Tibial nerve (tissue), 4 donors: ENCODE measurements around the gene LPXN. TPM values are rescaled to one million over a fixed set of nuclear protein-coding genes. Genes with fewer than 3 reads are reported as not detected.

ENCODE experiments used
- DNase-seq, 2 donors: peaks; one replicate each; pipeline ENCODE4 v3.0.0-alpha.2; 2019; ENCODE audit warnings: low spot score in 2 of 2
- H3K27ac ChIP-seq, 4 donors: fragments of 200-600 bp; sonication (generic) in 3 of 4; one replicate each; pipeline ENCODE4 v1.5.1; 2017 to 2019; ENCODE audit warnings: mild to moderate bottlenecking in 1 of 4
- H3K27me3 ChIP-seq, 2 donors: fragments of 200-600 bp; sonication (generic) in 1 of 2; one replicate each; pipeline versions ENCODE4 v1.5.1 to v1.6.0; 2017 to 2019
- H3K36me3 ChIP-seq, 3 donors: fragments of 200-600 bp; sonication (generic); one replicate each; pipeline ENCODE4 v1.5.1; 2018 to 2019
- H3K4me1 ChIP-seq, 4 donors: fragments of 200-600 bp; sonication (generic) in 3 of 4; one replicate each; pipeline ENCODE4 v1.5.1; 2017 to 2019
- H3K4me3 ChIP-seq, 4 donors: fragments of 200-600 bp; sonication (generic) in 3 of 4; one replicate each; pipeline ENCODE4 v1.5.1; 2017 to 2019; ENCODE audit warnings: mild to moderate bottlenecking in 1 of 4, moderate library complexity in 1 of 4
- H3K9me3 ChIP-seq, 4 donors: fragments of 200-600 bp; sonication (generic) in 3 of 4; one replicate each; pipeline ENCODE4 v1.5.1; 2017 to 2019
- EP300 ChIP-seq, 2 donors: sonication (generic); formaldehyde crosslinking; IDR thresholded peaks; one replicate each; pipeline ENCODE4 v1.6.1; 2017; ENCODE audit warnings: antibody characterized with exemption in 2 of 2, mild to moderate bottlenecking in 1 of 2
- POLR2A ChIP-seq, 2 donors: fragments of 450-650 bp; IDR thresholded peaks; one replicate each; pipeline ENCODE4 v1.6.1; 2017; ENCODE audit warnings: antibody characterized with exemption in 2 of 2, mild to moderate bottlenecking in 2 of 2, moderate library complexity in 2 of 2
- WGBS, 2 donors: methylation state at CpG; one replicate each; pipeline ENCODE4 v1.1.5; 2018; 5-methylcytosine and 5-hydroxymethylcytosine counted together
- total RNA-seq, 4 donors: library from RNA; depleted of rRNA; stranded (reverse); fragments of >200 nt; gene quantifications; one replicate each; pipeline ENCODE4 v1.1.0, GENCODE V29; 2016
- TF ChIP-seq, protein P1 (sequence below), 5 experiments: fragments of 200-600 bp in 3 of 5; fragments of 450-650 bp in 2 of 5; sonication (generic) in 3 of 5; IDR thresholded peaks; one replicate each; pipeline ENCODE4 v1.5.1; 2016 to 2019; ENCODE audit warnings: antibody characterized with exemption in 5 of 5, mild to moderate bottlenecking in 3 of 5, moderate library complexity in 2 of 5

The LPXN gene
- total RNA-seq, 4 donors from 2014 or later, result 10.3 to 13.2 (median 11.9) TPM

GRCh38 chr11:58497951-58498350, 77.7 kb downstream of the LPXN start:
- no peaks in the 10 kb centered on the region for H3K4me1 ChIP-seq
- TF ChIP-seq, protein P1, sequence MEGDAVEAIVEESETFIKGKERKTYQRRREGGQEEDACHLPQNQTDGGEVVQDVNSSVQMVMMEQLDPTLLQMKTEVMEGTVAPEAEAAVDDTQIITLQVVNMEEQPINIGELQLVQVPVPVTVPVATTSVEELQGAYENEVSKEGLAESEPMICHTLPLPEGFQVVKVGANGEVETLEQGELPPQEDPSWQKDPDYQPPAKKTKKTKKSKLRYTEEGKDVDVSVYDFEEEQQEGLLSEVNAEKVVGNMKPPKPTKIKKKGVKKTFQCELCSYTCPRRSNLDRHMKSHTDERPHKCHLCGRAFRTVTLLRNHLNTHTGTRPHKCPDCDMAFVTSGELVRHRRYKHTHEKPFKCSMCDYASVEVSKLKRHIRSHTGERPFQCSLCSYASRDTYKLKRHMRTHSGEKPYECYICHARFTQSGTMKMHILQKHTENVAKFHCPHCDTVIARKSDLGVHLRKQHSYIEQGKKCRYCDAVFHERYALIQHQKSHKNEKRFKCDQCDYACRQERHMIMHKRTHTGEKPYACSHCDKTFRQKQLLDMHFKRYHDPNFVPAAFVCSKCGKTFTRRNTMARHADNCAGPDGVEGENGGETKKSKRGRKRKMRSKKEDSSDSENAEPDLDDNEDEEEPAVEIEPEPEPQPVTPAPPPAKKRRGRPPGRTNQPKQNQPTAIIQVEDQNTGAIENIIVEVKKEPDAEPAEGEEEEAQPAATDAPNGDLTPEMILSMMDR (IDR thresholded peaks at IDR 0.05), result no peak
- TF ChIP-seq EP300 (IDR thresholded peaks at IDR 0.05) (no peak), POLR2A (IDR thresholded peaks at IDR 0.05) (no peak)
- H3K27ac ChIP-seq, result no peak overlapping the region
- no peak overlapping the region for H3K4me3 ChIP-seq
- H3K36me3 ChIP-seq, result no peaks in the 10 kb centered on the region
- H3K9me3 ChIP-seq, result no peaks in the 10 kb centered on the region
- WGBS, 2 donors, result 87 to 96% methylated on average over 2 of the region's 2 CpGs
- no peak for DNase-seq
- no peaks in the 10 kb centered on the region for H3K27me3 ChIP-seq

DNA sequence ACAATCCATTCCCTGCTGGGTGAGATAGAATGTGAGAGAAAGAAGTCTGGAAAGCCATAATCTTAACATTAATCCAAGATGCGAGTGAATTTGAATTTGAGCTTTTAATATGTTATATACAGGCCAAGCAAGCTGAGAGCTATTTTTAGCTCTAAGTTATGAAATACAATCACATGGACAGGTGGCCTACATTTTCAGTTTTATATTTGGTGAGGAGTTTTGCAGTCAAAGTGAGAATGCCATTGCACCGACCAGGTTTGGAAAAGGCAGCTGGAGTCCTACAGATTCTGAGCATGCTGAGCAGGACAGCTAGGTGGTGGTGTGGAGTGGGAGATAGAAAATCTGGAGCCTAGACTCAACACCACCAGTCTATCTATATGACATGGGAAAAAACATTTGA, 79.8 kb downstream of the LPXN start:
- no peaks in the 10 kb centered on the region for H3K36me3 ChIP-seq
- WGBS, 2 donors, result 87 to 88% methylated on average over 2 of the region's 2 CpGs
- no peaks in the 10 kb centered on the region for H3K27me3 ChIP-seq
- no peaks in the 10 kb centered on the region for H3K4me1 ChIP-seq
- DNase-seq, result no peak
- no peaks in the 10 kb centered on the region for H3K9me3 ChIP-seq
- H3K27ac ChIP-seq, result no peak overlapping the region
- no peak for TF ChIP-seq EP300 (IDR thresholded peaks at IDR 0.05)
- TF ChIP-seq POLR2A (IDR thresholded peaks at IDR 0.05), result no peak
- TF ChIP-seq, protein P1 (IDR thresholded peaks at IDR 0.05), result no peak
- no peak overlapping the region for H3K4me3 ChIP-seq

GRCh38 chr11:58494101-58494500, 81.6 kb downstream of the LPXN start:
- H3K9me3 ChIP-seq, result no peaks in the 10 kb centered on the region
- no peak for DNase-seq
- no peak for TF ChIP-seq EP300 (IDR thresholded peaks at IDR 0.05)
- no peak overlapping the region for H3K4me3 ChIP-seq
- no peaks in the 10 kb centered on the region for H3K27me3 ChIP-seq
- H3K4me1 ChIP-seq, result no peaks in the 10 kb centered on the region
- H3K27ac ChIP-seq, result no peak overlapping the region
- no peaks in the 10 kb centered on the region for H3K36me3 ChIP-seq

DNA sequence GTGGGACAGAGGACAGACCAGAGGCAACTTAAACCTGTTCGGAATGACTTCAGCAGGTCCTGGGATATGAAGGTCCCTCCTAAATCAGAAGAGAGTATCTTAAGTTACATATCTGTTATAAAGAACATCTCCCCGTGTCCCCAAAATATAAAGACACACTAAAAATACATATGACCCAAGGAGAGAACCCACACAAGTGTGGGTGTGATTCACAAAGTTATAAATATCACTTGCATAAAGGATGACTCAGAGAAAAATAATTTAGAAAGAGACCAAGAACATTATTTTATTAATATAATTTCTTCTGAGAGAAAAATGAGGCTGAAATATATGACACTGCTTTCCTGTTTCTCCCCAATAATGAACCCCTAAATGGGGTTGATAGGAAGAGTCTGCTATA, 82.0 kb downstream of the LPXN start:
- DNase-seq, result no peak
- 68 to 70% methylated on average over 2 of the region's 2 CpGs for whole genome bisulfite sequencing, 2 donors
- no peaks in the 10 kb centered on the region for H3K27me3 ChIP-seq
- H3K4me3 ChIP-seq, result no peak overlapping the region
- no peaks in the 10 kb centered on the region for H3K4me1 ChIP-seq
- H3K9me3 ChIP-seq, result no peaks in the 10 kb centered on the region
- no peak overlapping the region for H3K27ac ChIP-seq
- TF ChIP-seq, protein P1 (IDR thresholded peaks at IDR 0.05), result no peak
- H3K36me3 ChIP-seq, result no peaks in the 10 kb centered on the region

DNA sequence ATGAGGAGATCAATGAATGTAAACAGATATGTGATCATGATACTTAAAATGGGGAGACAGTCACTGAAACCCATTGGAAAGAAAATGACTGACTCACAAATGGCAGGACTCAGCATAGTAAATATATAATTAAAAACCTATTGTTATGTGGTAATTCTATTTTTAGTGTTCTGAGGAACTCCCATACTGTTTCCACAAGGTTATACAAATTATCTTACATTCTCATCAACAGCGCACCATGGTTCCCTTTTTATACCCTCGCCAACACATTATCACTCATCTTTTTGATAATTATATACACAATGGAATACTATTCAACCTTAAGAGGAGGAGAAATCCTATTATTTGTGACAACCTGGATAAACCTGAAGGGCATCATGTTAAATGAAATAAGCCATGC, 84.8 kb downstream of the LPXN start:
- Histone ChIP-seq H3K9me3 (no peaks in the 10 kb centered on the region), H3K27me3 (no peaks in the 10 kb centered on the region), H3K27ac (no peak overlapping the region), H3K4me1 (no peaks in the 10 kb centered on the region), H3K36me3 (no peaks in the 10 kb centered on the region), H3K4me3 (no peak overlapping the region)
- 84 to 87% methylated on average over 2 of the region's 2 CpGs for WGBS, 2 donors
- TF ChIP-seq, protein P1 (IDR thresholded peaks at IDR 0.05), result no peak
- TF ChIP-seq POLR2A (IDR thresholded peaks at IDR 0.05), result no peak
- TF ChIP-seq EP300 (IDR thresholded peaks at IDR 0.05), result no peak
- DNase-seq, result no peak

GRCh38 chr11:58487170-58487569, 88.5 kb downstream of the LPXN start:
- Histone ChIP-seq H3K4me3 (no peak overlapping the region), H3K27me3 (no peaks in the 10 kb centered on the region), H3K9me3 (no peaks in the 10 kb centered on the region), H3K27ac (no peak overlapping the region), H3K4me1 (no peaks in the 10 kb centered on the region), H3K36me3 (no peaks in the 10 kb centered on the region)
- no peak for DNase-seq
- TF ChIP-seq, protein P1 (IDR thresholded peaks at IDR 0.05), result no peak
